ENCODE measurements around the gene ZFAND2A.
A peak's percentile ranks its signal among the peaks of the same experiment; 100 is the strongest.
"Not testable (repeated sequence)": the region's sequence is repeated elsewhere in the genome, so short reads cannot be mapped to it uniquely, and the experiment has no call there.

ZFAND2A gene

GRCh38 chr7:1159891-1160669, at the start of gene ZFAND2A:
TSS of gene ZFAND2A (minus strand) at chr7:1160196. CDS start at chr7:1158212, 1,984 bp downstream.
- peak; percentile 99 for DNase-seq

GRCh38 chr7:1209097-1209496, 49.1 kb upstream of the ZFAND2A start:
- DNase-seq: no peak

GRCh38 chr7:1205742-1206141, 45.7 kb upstream of the ZFAND2A start:
- DNase-seq: not testable (repeated sequence)

GRCh38 chr7:1204460-1205140, 44.6 kb upstream of the ZFAND2A start:
- DNase-seq: no peak

- DNase-seq: not testable (repeated sequence)
Measured at GRCh38 chr7:1202914-1203313, 42.9 kb upstream of the ZFAND2A start.

GRCh38 chr7:1201916-1202315, 41.9 kb upstream of the ZFAND2A start:
- DNase-seq: no peak

- no peak for DNase-seq
Measured at GRCh38 chr7:1200045-1200444, 40.0 kb upstream of the ZFAND2A start.

- no peak for DNase-seq
Measured at GRCh38 chr7:1197997-1198625, 38.1 kb upstream of the ZFAND2A start.

GRCh38 chr7:1196950-1197349, 37.0 kb upstream of the ZFAND2A start:
- DNase-seq: no peak

- DNase-seq: not testable (repeated sequence)
Measured at GRCh38 chr7:1196441-1196840, 36.4 kb upstream of the ZFAND2A start.

- DNase-seq: peak; percentile 45
Measured at GRCh38 chr7:1193593-1194424, 33.8 kb upstream of the ZFAND2A start.

- no peak for DNase-seq
Measured at GRCh38 chr7:1192171-1192676, 32.2 kb upstream of the ZFAND2A start.

GRCh38 chr7:1189986-1190772, 30.2 kb upstream of the ZFAND2A start:
- no peak for DNase-seq

- DNase-seq: no peak
Measured at GRCh38 chr7:1188720-1189294, 28.8 kb upstream of the ZFAND2A start.

- no peak for DNase-seq
Measured at GRCh38 chr7:1187127-1187526, 27.1 kb upstream of the ZFAND2A start.

- no peak for DNase-seq
Measured at GRCh38 chr7:1181640-1182039, 21.6 kb upstream of the ZFAND2A start.

GRCh38 chr7:1181031-1181430, 21.0 kb upstream of the ZFAND2A start:
- DNase-seq: no peak

- peak; percentile 82 for DNase-seq
Measured at GRCh38 chr7:1176891-1177373, 16.9 kb upstream of the ZFAND2A start.

- peak; percentile 78 for DNase-seq
Measured at GRCh38 chr7:1175967-1176851, 16.2 kb upstream of the ZFAND2A start.

GRCh38 chr7:1175597-1175966, 15.6 kb upstream of the ZFAND2A start:
- no peak for DNase-seq
